Activated naive CD4-positive, alpha-beta T cell treated with anti-CD3 and anti-CD28 coated beads, Interleukin-2, amount 10 ng/mL, durations not matched to agents 7 days and 5 days (primary cell): ENCODE data around the gene FBRS.

Experiments used
- CTCF ChIA-PET: fragments of 350-600 bp; sonication (Branson Sonifier 250); formaldehyde crosslinking; loops from one replicate; lab custom pipeline; 2021; ENCODE audit warnings: antibody characterized with exemption; lab: Charles Lee
- DNase-seq: peaks from one replicate; pipeline ENCODE4 v3.0.0-alpha.2; 2020
- H3K27ac Mint-ChIP-seq: one replicate; pipeline ENCODE4 v1.8.0; 2021; ENCODE audit warnings: mild to moderate bottlenecking, moderate library complexity, mixed read lengths
- H3K27me3 Mint-ChIP-seq: one replicate; pipeline ENCODE4 v1.8.0; 2021; ENCODE audit warnings: mild to moderate bottlenecking, mixed read lengths
- H3K36me3 Mint-ChIP-seq: one replicate; pipeline ENCODE4 v1.8.0; 2021; ENCODE audit warnings: mixed read lengths
- H3K4me1 Mint-ChIP-seq: one replicate; pipeline ENCODE4 v1.8.0; 2021; ENCODE audit warnings: mixed read lengths
- H3K4me3 Mint-ChIP-seq: one replicate; pipeline ENCODE4 v1.8.0; 2021; ENCODE audit warnings: mild to moderate bottlenecking, moderate library complexity, mixed read lengths
- H3K9me3 Mint-ChIP-seq: one replicate; pipeline ENCODE4 v1.8.0; 2021; ENCODE audit warnings: mixed read lengths

FBRS gene

DNA sequence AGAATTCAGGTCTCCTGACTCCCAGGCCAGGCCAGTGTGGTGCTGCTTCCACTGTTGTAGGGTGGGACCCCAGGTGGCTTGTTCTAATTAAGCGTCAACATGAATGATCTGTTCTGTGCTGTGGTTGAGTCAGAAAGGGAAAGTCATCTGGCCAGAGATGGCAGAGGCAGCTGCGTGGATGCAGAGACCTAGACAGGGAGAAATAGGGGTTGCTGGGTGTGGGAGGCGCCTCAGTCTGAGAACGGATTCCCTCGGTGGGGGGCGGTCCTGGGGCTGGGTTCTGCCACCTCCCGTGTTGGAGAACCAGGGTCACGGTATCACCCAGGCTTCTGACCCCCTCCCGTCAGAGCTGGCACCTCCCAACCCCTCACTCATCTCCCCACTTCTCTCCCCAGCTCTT is 5.6 kb downstream of the FBRS start:
- no peak for DNase-seq
- peaks cover 41% of the 10 kb centered on the region for H3K4me1 Mint-ChIP-seq
- H3K27ac Mint-ChIP-seq: no peak overlapping the region
- H3K36me3 Mint-ChIP-seq: peaks cover 55% of the 10 kb centered on the region
- no peaks in the 10 kb centered on the region for H3K27me3 Mint-ChIP-seq
- CTCF ChIA-PET: interaction anchor here (0.6 kb wide), 1 partner anchor 26 kb away, joined by 3 read pairs; no protein-coding TSS in a partner anchor
- no peak overlapping the region for H3K4me3 Mint-ChIP-seq
- no peaks in the 10 kb centered on the region for H3K9me3 Mint-ChIP-seq

DNA sequence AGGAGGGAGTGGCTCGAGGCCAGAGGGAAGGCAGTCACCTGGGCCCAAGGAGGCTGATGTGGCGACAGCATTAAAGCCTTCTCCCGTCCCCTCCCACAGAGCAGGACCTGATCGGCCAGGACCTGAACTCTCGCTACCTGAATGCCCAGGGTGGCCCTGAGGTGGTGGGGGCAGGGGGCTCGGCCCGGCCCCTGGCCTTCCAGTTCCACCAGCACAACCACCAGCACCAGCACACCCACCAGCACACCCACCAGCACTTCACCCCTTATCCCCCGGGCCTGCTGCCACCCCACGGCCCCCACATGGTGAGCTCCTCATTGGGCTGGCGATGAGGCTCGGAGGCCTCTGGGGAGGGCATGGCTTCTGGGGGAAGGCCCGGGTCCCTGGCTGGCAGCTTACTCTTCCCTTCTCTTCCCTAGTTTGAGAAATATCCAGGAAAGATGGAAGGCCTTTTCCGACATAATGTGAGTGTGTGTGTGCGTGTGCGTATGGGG is 6.4 kb downstream of the FBRS start:
- CTCF ChIA-PET: interaction anchor here (2.2 kb wide), 1 partner anchor 30 kb away, joined by 11 read pairs; no protein-coding TSS in a partner anchor

DNA sequence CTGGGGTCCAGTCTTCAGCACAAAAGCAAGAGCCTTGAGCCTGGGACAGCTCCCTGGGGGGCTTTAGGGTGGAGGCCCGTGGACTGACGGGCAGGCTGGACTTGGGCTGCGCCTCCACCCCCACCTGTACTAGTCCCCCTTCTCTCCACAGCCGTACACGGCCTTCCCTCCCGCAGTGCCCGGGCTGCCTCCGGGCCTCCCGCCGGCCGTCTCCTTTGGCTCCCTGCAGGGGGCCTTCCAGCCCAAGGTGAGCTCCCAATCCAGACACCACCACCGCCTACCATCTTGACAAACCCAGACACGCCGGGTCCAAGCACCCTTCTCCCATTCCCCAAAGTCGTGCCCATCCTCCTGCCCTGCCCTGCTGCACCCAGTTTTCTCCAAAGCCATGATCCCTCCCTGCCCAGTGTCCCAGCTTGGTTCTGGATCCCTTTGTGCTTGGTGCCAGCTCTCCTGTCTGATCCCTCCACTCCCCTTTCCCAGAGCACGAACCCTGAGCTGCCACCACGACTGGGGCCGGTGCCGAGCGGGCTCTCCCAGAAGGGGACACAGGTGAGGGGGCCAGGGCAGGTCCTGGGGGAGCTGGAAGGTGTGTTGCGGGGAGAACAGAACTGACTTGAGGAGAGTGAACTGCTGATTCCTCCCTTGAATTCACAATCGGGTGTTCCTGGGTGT is 7.1 kb downstream of the FBRS start:
- DNase-seq: no peak
- no peaks in the 10 kb centered on the region for H3K27me3 Mint-ChIP-seq
- no peaks in the 10 kb centered on the region for H3K9me3 Mint-ChIP-seq
- no peak overlapping the region for H3K27ac Mint-ChIP-seq
- no peak overlapping the region for H3K4me3 Mint-ChIP-seq
- peaks cover 55% of the 10 kb centered on the region for H3K36me3 Mint-ChIP-seq
- CTCF ChIA-PET: interaction anchor here (2.2 kb wide), 1 partner anchor 29 kb away, joined by 11 read pairs; no protein-coding TSS in a partner anchor
- peaks cover 41% of the 10 kb centered on the region for H3K4me1 Mint-ChIP-seq

More for the DNA sequence above, 6.4 kb downstream of the FBRS start:
- Mint-ChIP-seq H3K4me3 (no peak overlapping the region), H3K36me3 (peaks cover 55% of the 10 kb centered on the region), H3K9me3 (no peaks in the 10 kb centered on the region), H3K27me3 (no peaks in the 10 kb centered on the region), H3K4me1 (peaks cover 41% of the 10 kb centered on the region), H3K27ac (no peak overlapping the region)
- DNase-seq: no peak

DNA sequence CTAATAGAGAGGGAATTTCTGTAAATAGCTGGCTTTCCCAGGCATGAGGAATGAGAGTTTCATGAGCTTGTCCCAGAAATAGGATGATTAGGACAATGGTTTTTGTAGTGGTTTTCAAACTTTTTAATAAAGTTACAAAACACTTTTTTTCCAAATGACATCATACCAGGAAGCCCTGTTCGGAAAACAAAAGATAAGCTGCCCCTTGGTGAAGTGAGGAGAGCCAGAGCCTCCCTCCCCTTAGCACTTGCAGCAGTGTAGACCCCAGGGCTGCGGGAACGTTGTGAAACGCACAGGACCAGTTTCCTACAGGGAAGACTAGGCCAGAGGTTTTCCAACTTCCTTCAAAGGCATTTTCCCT is 7.6 kb downstream of the FBRS start:
- Mint-ChIP-seq H3K4me3 (no peak overlapping the region), H3K36me3 (peaks cover 53% of the 10 kb centered on the region), H3K27me3 (no peaks in the 10 kb centered on the region), H3K27ac (no peak overlapping the region), H3K4me1 (peaks cover 36% of the 10 kb centered on the region), H3K9me3 (no peaks in the 10 kb centered on the region)
- CTCF ChIA-PET: interaction anchor here (2.2 kb wide), 1 partner anchor 28 kb away, joined by 11 read pairs; no protein-coding TSS in a partner anchor
- no peak for DNase-seq

DNA sequence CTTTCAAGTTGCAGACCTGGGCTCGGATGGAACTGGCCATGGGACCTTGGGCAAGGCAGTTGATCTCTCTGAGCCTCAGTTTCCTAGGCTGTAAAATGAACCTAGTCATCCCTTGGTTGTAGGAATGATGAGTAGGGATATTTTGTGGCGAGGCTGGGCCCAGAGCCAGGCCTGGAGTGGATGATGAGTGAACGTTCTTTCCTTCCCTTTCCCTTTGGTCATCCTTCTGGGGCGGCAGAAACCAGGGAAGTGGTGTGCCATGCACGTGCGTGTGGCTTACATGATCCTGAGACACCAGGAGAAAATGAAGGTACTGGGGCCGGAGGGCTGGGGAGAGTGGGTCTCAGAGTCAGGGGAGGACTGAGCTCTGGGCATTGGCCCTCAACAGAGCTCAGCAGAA is 8.4 kb downstream of the FBRS start:
- Mint-ChIP-seq H3K4me1 (peaks cover 27% of the 10 kb centered on the region), H3K27ac (no peak overlapping the region), H3K9me3 (no peaks in the 10 kb centered on the region), H3K36me3 (peaks cover 49% of the 10 kb centered on the region), H3K4me3 (no peak overlapping the region), H3K27me3 (no peaks in the 10 kb centered on the region)
- no peak for DNase-seq
- CTCF ChIA-PET: no interaction called here

DNA sequence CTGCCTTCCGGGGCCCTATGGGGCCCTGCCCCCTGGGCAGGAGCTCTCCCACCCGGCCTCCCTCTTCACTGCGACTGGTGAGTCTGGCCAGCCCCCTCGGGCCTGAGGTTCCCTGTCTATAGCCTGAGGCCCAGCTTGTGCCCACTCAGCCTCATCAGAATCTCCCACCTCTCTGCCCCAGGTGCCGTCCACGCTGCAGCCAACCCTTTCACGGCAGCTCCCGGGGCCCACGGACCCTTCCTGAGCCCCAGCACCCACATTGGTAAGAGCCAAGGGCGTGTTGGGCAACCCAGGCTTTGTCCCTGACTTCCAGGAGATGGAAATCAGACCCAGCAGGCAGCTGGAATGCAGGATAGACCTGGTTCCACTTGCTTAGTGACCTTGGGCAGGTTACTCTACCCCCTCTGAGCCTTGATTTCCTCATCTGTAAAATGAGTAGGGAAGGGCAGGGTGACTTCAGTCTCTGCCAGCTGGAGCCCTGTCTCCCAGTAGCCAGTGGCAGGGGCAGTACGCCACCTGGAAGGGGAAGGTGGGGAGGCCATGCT is 9.2 kb downstream of the FBRS start:
- CTCF ChIA-PET: no interaction called here
- Mint-ChIP-seq H3K36me3 (peaks cover 43% of the 10 kb centered on the region), H3K4me1 (peaks cover 20% of the 10 kb centered on the region), H3K4me3 (no peak overlapping the region), H3K27ac (no peak overlapping the region), H3K9me3 (no peaks in the 10 kb centered on the region), H3K27me3 (no peaks in the 10 kb centered on the region)
- DNase-seq: no peak

DNA sequence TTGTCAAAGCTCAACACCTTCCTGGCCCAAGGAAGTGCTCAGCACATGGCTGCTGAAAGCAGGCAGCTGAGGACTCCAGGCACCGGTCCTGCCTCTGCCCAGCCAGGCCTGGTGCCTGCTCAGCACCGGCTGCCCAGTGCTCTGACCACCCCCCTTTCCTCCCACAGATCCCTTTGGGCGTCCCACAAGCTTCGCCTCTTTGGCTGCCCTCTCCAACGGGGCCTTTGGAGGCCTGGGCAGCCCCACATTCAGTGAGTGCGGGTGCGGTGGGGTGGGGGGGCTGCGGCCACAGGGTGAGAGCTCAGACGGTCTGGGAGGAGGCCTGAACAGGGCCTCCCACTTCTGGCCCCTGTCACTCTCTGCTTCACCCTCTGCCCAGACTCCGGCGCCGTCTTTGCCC is 10.2 kb downstream of the FBRS start:
- peaks cover 34% of the 10 kb centered on the region for H3K36me3 Mint-ChIP-seq
- H3K27ac Mint-ChIP-seq: no peak overlapping the region
- no peak overlapping the region for H3K4me3 Mint-ChIP-seq
- CTCF ChIA-PET: no interaction called here
- H3K9me3 Mint-ChIP-seq: no peaks in the 10 kb centered on the region
- H3K27me3 Mint-ChIP-seq: no peaks in the 10 kb centered on the region
- H3K4me1 Mint-ChIP-seq: peaks cover 10% of the 10 kb centered on the region
- no peak for DNase-seq

DNA sequence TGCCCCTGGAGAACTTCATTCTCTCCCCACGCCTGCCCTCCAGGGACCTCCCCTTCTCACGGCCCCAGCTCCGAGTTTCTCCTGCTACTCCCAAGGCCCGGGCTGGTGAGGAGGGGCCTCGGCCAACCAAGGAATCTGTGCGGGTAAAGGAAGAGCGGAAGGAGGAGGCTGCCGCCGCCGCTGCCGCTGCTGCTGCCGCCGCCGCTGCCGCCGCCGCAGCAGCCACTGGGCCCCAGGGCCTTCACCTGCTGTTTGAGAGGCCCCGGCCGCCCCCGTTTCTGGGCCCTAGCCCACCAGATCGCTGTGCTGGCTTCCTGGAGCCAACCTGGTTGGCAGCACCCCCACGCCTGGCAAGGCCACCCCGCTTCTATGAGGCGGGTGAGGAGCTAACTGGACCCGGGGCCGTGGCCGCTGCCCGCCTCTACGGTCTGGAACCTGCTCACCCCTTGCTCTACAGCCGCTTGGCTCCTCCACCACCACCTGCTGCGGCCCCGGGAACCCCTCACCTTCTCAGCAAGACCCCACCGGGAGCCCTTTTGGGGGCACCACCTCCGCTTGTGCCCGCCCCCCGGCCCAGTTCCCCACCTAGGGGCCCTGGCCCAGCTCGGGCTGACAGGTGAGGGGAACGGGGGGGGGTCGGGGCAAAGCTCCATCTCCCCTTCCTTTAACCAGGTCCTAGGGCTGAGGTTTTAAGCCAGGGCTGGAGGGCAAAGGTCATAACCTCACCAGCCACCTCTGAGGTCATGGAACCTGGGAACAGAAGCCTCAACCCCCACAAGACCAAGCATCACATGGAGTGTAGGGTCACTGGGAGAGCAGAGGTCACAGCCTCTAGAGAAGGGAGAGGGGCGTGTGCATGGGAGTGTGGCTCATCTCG is 11.0 kb downstream of the FBRS start:
- no peak for DNase-seq
- Mint-ChIP-seq H3K27ac (no peak overlapping the region), H3K9me3 (no peaks in the 10 kb centered on the region), H3K4me1 (peaks cover 5% of the 10 kb centered on the region), H3K4me3 (no peak overlapping the region), H3K36me3 (peaks cover 30% of the 10 kb centered on the region), H3K27me3 (peaks cover 3% of the 10 kb centered on the region)
- CTCF ChIA-PET: no interaction called here

DNA sequence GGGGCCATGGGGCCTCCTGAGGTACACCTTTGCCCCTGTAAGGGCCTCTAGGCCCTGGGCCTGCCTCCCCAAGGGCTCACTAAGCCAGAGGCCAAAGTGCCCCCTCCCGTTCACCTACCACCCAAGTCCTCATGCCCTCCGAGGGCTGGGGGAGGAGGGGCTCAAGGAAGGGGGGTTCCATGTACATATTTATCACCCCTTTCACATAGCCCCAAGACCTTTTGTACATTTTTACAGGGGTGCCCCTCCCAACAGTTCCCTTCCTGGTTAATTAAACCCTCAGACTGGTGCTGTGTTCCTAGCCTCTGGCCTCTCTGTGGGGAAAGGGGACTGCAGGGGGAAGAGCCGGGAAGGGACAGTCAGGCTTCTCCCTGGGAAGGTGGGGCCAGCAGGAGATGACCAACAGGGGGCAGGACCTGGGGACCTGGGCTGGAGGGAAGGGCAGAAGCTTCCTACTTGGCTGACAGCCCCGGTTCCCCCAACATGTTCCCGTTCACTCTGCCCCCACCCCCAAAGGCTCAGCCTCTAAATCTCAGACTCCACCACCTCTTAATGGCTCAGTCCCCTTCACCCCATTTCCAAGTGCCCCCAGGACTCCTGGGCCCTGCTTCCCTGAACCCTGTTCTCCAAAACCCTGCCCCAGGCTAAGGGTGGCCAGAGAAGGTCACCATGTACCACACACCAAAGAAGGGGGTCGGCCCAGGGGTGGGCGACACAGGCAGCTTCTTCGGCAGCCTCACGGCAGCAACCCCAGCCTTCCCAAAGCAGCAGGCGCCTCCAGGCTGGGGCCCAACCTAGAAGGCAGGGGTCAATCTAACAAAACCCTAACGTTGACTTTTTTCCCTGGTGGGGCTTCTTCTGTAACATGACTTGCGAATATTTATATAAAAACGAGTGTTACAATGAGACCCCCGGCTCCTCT is 11.9 kb downstream of the FBRS start:
- Mint-ChIP-seq H3K4me1 (peaks cover 5% of the 10 kb centered on the region), H3K9me3 (no peaks in the 10 kb centered on the region), H3K4me3 (no peak overlapping the region), H3K36me3 (peaks cover 28% of the 10 kb centered on the region), H3K27me3 (peaks cover 4% of the 10 kb centered on the region), H3K27ac (no peak overlapping the region)
- no peak for DNase-seq
- CTCF ChIA-PET: no interaction called here

DNA sequence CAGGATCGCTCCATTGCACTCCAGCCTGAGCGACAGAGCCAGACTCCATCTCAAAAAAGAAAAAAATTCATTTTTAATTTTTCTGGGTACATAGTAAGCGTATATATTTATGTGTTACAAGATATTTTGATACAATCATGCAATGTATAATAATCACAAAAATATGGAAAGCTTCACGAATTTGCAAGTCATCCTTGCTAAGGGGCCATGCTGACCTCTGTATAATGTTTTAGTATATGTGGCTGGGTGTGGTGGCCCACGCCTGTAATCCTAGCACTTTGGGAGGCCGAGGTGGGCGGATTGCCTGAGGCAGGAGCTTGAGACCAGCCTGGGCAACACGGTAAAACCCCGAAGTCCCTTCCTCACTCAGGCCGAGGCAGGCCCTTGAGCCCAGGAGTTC is 16.9 kb downstream of the FBRS start:
- H3K4me3 Mint-ChIP-seq: no peak overlapping the region
- DNase-seq: no peak
- CTCF ChIA-PET: no interaction called here
- H3K9me3 Mint-ChIP-seq: no peaks in the 10 kb centered on the region
- H3K36me3 Mint-ChIP-seq: peaks cover 5% of the 10 kb centered on the region
- H3K4me1 Mint-ChIP-seq: no peaks in the 10 kb centered on the region
- H3K27ac Mint-ChIP-seq: no peak overlapping the region
- H3K27me3 Mint-ChIP-seq: peaks cover 11% of the 10 kb centered on the region

DNA sequence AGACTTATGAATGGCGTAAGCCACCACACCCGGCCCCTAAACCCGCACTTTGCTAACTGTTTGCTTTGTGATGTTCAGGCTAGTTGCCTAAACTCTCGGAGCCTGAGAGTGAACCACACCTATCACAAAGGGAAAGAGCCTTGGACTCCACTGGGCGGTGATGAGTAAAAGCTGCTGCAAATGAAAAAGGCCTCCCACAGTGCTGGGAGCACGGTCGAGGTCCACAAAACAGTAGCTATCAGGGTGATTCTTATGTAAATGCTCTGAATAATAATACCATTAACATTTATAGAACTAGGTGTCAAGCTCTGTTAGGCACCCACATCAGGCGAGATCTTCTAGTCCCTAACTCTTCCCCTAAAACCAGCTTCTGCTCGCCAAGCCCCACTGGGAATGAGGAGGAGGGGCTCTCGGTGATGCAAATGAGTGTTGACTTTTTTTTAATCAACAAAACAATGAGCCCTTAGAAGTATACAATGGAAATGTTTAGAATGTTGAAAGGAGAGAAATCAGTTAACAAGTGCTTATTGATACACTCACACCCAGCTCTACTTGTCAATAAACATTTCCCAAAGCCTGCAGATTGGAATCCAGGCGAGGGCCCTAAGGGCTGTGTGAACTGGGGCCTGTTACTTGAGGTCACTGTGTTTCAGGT is 19.8 kb downstream of the FBRS start:
- CTCF ChIA-PET: interaction anchor here (1.1 kb wide), 1 partner anchor 19 kb away, joined by 3 read pairs; no protein-coding TSS in a partner anchor
- Mint-ChIP-seq H3K9me3 (no peaks in the 10 kb centered on the region), H3K36me3 (no peaks in the 10 kb centered on the region), H3K4me1 (no peaks in the 10 kb centered on the region), H3K27ac (no peak overlapping the region), H3K4me3 (no peak overlapping the region), H3K27me3 (peaks cover 18% of the 10 kb centered on the region)
- DNase-seq: no peak

DNA sequence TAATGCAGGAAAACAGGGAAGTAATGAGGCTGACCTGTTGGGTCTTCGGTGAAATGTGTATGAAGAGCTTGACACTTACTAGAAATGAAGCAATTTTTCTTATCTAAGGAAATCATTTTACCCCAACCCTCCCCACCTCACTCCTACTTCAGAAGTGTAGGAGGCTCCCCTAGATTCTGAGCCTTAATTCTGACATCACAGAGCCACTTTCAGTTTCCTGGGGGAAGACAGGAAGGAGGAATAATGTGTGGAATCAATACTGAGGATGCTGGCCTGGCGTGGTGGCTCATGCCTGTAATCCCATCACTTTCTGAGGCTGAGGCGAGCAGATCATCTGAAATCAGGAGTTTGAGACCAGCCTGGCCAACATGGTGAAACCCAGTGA is 20.3 kb downstream of the FBRS start:
- H3K4me1 Mint-ChIP-seq: no peaks in the 10 kb centered on the region
- CTCF ChIA-PET: interaction anchor here (1.1 kb wide), 1 partner anchor 20 kb away, joined by 3 read pairs; no protein-coding TSS in a partner anchor
- H3K27me3 Mint-ChIP-seq: peaks cover 18% of the 10 kb centered on the region
- H3K36me3 Mint-ChIP-seq: no peaks in the 10 kb centered on the region
- H3K9me3 Mint-ChIP-seq: no peaks in the 10 kb centered on the region
- no peak overlapping the region for H3K27ac Mint-ChIP-seq
- DNase-seq: no peak
- H3K4me3 Mint-ChIP-seq: no peak overlapping the region

DNA sequence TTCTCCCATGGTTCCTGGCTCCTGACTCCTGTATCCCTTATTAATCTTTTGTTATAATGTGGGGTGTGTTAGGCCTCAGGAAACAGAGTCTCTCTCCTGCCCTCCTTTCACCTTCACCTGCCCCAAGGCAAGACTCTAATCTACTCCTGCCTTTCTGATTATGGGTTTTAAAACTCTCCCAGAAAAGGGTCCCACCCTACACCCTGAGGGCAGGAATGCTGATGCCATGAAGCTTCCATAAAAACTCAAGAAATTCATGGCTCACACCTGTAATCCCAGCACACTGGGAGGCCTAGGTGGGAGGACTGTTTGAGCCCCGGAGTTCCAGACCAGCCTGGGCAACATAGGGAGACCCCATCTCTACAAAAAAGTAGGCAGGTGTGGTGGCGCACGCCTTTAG is 22.1 kb downstream of the FBRS start:
- no peaks in the 10 kb centered on the region for H3K4me1 Mint-ChIP-seq
- H3K27me3 Mint-ChIP-seq: peaks cover 14% of the 10 kb centered on the region
- no peaks in the 10 kb centered on the region for H3K9me3 Mint-ChIP-seq
- no peak for DNase-seq
- H3K27ac Mint-ChIP-seq: no peak overlapping the region
- CTCF ChIA-PET: no interaction called here
- H3K4me3 Mint-ChIP-seq: no peak overlapping the region
- no peaks in the 10 kb centered on the region for H3K36me3 Mint-ChIP-seq
